ENCODE measurements around the gene EFHD2. TPM values are rescaled to one million over a fixed set of nuclear protein-coding genes. Genes with fewer than 3 reads are reported as not detected.

Gene EFHD2
- total RNA-seq, 1 experiment from 2014 or later, result 48.5 TPM

DNA sequence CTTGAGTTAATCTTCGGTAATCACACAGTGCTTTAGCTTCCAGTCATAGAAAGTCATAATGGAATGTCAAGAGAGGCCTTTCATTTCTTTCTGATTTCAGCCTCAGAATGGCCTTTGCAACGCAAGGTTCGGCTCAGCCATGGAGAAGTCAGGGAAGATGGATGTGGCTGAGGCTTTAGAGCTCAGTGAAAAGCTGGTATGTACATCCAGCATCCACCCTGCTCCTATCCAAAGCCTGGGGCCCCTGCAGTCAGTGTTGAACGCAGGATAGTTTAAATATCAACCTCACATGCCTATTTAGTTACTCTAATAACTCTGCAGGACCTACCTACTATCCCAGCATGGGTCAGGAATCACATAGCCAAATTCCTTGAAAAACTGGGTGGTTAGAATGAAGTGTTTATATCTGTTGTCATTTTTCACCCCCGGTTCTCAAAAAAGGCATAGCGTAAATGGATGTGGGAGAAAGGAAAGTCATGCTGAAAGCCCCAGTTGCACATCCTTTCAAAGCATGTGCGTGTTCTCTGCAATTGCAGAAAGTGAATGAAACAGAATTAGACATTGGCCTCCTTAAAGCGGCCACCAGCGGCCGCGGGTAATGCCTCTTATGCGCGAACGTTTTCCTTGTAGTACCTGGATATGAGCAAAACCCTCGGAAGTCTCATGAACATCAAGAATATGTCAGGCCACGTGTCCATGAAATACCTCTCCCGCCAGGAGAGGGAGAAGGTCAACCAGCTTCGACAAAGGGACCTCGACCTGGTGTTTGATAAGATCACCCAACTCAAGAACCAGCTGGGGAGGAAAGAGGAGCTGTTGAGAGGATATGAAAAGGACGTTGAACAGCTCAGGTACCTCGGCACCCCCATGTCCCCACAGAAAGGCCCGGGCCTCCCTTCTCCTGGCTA is 28.8 kb upstream of the EFHD2 start:
- no peaks in the 10 kb centered on the region for H3K27me3 Mint-ChIP-seq (ENCODE audit: insufficient read depth, unreplicated experiment)
- H3K9me3 Mint-ChIP-seq (ENCODE audit: unreplicated experiment), result no peaks in the 10 kb centered on the region
- intact Hi-C loops (cut with micrococcal nuclease), result no loop called here
- CTCF ChIA-PET, result interaction anchor here (0.7 to 1.0 kb wide), 2 partner anchors 20 to 58 kb away, joined by 3 read pairs; no protein-coding TSS in a partner anchor
- no TSS peak for BruUV-seq (replicated peaks)
- no peak overlapping the region for H3K27ac Mint-ChIP-seq (ENCODE audit: low read depth, unreplicated experiment)
- H3K4me1 Mint-ChIP-seq (ENCODE audit: insufficient read depth, unreplicated experiment), result peaks cover 5% of the 10 kb centered on the region
- no peaks in the 10 kb centered on the region for H3K36me3 Mint-ChIP-seq (ENCODE audit: insufficient read depth, unreplicated experiment)
- H3K4me3 Mint-ChIP-seq (ENCODE audit: unreplicated experiment), result no peak overlapping the region
- no peak for DNase-seq (ENCODE audit: unreplicated experiment)
- POLR2A ChIA-PET, result no interaction called here
- TF ChIP-seq, protein P1, sequence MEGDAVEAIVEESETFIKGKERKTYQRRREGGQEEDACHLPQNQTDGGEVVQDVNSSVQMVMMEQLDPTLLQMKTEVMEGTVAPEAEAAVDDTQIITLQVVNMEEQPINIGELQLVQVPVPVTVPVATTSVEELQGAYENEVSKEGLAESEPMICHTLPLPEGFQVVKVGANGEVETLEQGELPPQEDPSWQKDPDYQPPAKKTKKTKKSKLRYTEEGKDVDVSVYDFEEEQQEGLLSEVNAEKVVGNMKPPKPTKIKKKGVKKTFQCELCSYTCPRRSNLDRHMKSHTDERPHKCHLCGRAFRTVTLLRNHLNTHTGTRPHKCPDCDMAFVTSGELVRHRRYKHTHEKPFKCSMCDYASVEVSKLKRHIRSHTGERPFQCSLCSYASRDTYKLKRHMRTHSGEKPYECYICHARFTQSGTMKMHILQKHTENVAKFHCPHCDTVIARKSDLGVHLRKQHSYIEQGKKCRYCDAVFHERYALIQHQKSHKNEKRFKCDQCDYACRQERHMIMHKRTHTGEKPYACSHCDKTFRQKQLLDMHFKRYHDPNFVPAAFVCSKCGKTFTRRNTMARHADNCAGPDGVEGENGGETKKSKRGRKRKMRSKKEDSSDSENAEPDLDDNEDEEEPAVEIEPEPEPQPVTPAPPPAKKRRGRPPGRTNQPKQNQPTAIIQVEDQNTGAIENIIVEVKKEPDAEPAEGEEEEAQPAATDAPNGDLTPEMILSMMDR (IDR thresholded peaks at IDR 0.05; ENCODE audit: unreplicated experiment), result no peak

DNA sequence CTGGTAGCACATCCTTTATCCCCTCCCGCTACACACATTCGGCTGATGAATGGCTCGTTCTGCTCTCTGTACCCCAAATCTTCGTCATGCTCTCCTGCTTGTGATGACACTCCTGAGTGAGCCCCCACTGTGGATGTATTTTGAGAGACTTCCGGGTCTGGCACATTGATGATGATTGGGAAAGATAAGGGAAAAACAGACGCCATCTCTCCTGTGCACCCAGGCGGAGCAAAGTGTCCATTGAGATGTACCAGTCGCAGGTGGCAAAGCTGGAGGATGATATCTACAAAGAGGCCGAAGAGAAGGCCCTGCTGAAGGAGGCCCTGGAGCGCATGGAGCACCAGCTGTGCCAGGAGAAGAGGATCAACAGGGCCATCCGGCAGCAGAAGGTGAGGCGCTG is 27.9 kb upstream of the EFHD2 start:
- ChIA-PET POLR2A (no interaction called here), CTCF (interaction anchor here (0.7 to 1.0 kb wide), 2 partner anchors 21 to 59 kb away, joined by 3 read pairs; no protein-coding TSS in a partner anchor)
- H3K27me3 Mint-ChIP-seq (ENCODE audit: insufficient read depth, unreplicated experiment), result no peaks in the 10 kb centered on the region

DNA sequence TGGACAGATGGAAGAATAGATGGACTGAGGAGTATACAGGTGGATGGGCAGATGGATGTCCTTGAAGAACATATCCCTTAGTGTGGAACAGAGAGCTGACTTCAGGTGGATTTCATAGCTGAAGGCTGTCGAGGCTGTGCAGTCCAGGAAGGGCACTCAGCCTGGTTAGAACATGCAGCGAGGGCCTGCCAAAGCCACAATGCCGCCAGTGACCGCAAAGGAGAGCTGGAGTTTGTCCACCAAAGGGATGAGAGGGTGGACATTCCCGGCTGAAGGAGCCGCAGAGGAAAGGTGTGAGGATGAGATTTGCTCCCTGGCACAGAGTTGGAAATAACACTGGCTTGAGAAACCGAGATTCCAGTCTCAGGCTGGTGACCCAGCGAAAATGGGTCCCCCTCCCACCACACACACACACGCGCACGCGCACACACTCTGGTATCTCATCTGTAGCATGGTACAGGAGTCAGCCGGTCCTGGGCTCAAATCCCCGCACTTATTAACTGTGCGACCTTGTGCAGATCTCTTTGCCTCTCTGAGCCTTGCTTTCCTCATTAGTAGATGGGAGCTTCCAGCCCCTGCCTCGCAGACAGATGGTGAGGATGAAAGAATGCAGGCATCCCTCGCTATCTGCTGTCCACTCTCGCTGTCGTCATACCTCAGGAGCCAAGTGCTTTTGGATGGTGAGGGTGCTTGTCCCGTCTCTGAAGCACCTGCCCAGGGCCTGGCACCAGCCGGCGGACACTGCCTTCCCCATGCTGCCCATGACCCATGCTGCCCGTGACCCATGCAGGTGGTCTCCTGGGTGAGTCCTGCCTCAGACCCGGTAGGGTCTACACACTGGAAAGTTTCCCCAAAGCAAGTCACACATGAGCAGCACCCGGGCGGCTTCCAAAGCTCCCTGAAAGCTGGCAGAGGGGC is 26.8 kb upstream of the EFHD2 start:
- ChIA-PET POLR2A (no interaction called here), CTCF (interaction anchor here (0.7 kb wide), 1 partner anchor 59 kb away, joined by 3 read pairs; no protein-coding TSS in a partner anchor)
- BruUV-seq (replicated peaks), result no TSS peak
- TF ChIP-seq, protein P1 (IDR thresholded peaks at IDR 0.05; ENCODE audit: unreplicated experiment), result no peak
- Mint-ChIP-seq H3K4me1 (ENCODE audit: insufficient read depth, unreplicated experiment) (peaks cover 5% of the 10 kb centered on the region), H3K36me3 (ENCODE audit: insufficient read depth, unreplicated experiment) (no peaks in the 10 kb centered on the region), H3K27ac (ENCODE audit: low read depth, unreplicated experiment) (no peak overlapping the region), H3K27me3 (ENCODE audit: insufficient read depth, unreplicated experiment) (no peaks in the 10 kb centered on the region), H3K4me3 (ENCODE audit: unreplicated experiment) (no peak overlapping the region), H3K9me3 (ENCODE audit: unreplicated experiment) (no peaks in the 10 kb centered on the region)
- intact Hi-C loops (cut with micrococcal nuclease), result no loop called here
- DNase-seq (ENCODE audit: unreplicated experiment), result no peak

More for the DNA sequence above, 27.9 kb upstream of the EFHD2 start:
- H3K27ac Mint-ChIP-seq (ENCODE audit: low read depth, unreplicated experiment), result no peak overlapping the region
- BruUV-seq (replicated peaks), result no TSS peak
- H3K4me3 Mint-ChIP-seq (ENCODE audit: unreplicated experiment), result no peak overlapping the region
- H3K36me3 Mint-ChIP-seq (ENCODE audit: insufficient read depth, unreplicated experiment), result no peaks in the 10 kb centered on the region
- TF ChIP-seq, protein P1 (IDR thresholded peaks at IDR 0.05; ENCODE audit: unreplicated experiment), result no peak
- DNase-seq (ENCODE audit: unreplicated experiment), result no peak
- H3K9me3 Mint-ChIP-seq (ENCODE audit: unreplicated experiment), result no peaks in the 10 kb centered on the region
- H3K4me1 Mint-ChIP-seq (ENCODE audit: insufficient read depth, unreplicated experiment), result peaks cover 5% of the 10 kb centered on the region
- intact Hi-C loops (cut with micrococcal nuclease), result no loop called here

DNA sequence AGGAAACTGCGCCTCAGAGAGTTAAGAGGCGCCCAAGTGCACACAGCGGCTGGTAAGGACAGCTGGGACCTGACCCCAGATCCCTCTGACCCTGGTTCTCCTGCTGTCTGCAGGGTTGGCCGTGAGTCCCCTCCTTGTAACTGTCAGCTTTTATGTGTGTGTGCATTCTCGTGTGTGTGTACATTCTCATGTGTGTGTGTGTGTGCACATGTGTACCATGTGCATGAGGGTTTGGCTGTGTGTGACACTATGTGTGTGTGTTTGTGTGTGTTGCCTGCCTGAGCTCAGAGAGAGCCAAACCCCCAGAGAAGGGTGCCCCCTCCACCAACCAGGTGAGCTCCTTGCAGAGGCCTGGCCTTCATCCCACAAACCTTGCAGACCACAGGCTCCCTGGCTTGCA is 25.9 kb upstream of the EFHD2 start:
- no peak for DNase-seq (ENCODE audit: unreplicated experiment)
- H3K9me3 Mint-ChIP-seq (ENCODE audit: unreplicated experiment), result no peaks in the 10 kb centered on the region
- no peak overlapping the region for H3K27ac Mint-ChIP-seq (ENCODE audit: low read depth, unreplicated experiment)
- BruUV-seq (replicated peaks), result no TSS peak
- intact Hi-C loops (cut with micrococcal nuclease), result no loop called here
- CTCF ChIA-PET, result interaction anchor here (0.7 kb wide), 1 partner anchor 60 kb away, joined by 3 read pairs; no protein-coding TSS in a partner anchor
- TF ChIP-seq, protein P1 (IDR thresholded peaks at IDR 0.05; ENCODE audit: unreplicated experiment), result no peak
- no peaks in the 10 kb centered on the region for H3K36me3 Mint-ChIP-seq (ENCODE audit: insufficient read depth, unreplicated experiment)
- H3K27me3 Mint-ChIP-seq (ENCODE audit: insufficient read depth, unreplicated experiment), result no peaks in the 10 kb centered on the region
- H3K4me3 Mint-ChIP-seq (ENCODE audit: unreplicated experiment), result no peak overlapping the region
- peaks cover 5% of the 10 kb centered on the region for H3K4me1 Mint-ChIP-seq (ENCODE audit: insufficient read depth, unreplicated experiment)
- POLR2A ChIA-PET, result interaction anchor here (0.6 kb wide), 1 partner anchor 23 kb away, joined by 3 read pairs; no protein-coding TSS in a partner anchor

All from MCF 10A (cell line).